Liver (tissue), 9 donors: ENCODE data around the gene CHCHD4. TPM values are rescaled to one million over a fixed set of nuclear protein-coding genes. Genes with fewer than 3 reads are reported as not detected.

ENCODE experiments used
- DNase-seq: peaks from one replicate; pipeline ENCODE4 v3.0.0-alpha.2; 2017; ENCODE audit warnings: low spot score
- H3K27ac ChIP-seq, 2 donors: one replicate each; pipeline ENCODE4 v1.7.0; 2013; ENCODE audit warnings: inconsistent platforms in 2 of 2, low read length in 2 of 2, control low read depth in 1 of 2, low read depth in 1 of 2, mild to moderate bottlenecking in 1 of 2
- H3K27me3 ChIP-seq, 4 donors: one replicate each; pipeline versions ENCODE4 v1.6.1 to v1.7.0; 2013; ENCODE audit warnings: low read length in 3 of 4, inconsistent platforms in 1 of 4, mild to moderate bottlenecking in 1 of 4, moderate library complexity in 1 of 4; ENCODE audit not compliant: control insufficient read depth in 4 of 4, insufficient read depth in 4 of 4
- H3K36me3 ChIP-seq, 4 donors: one replicate each; pipeline versions ENCODE4 v1.6.1 to v1.7.0; 2013; ENCODE audit warnings: low read length in 3 of 4, mild to moderate bottlenecking in 3 of 4, low read depth in 1 of 4, moderate library complexity in 1 of 4; ENCODE audit not compliant: control insufficient read depth in 4 of 4, insufficient read depth in 3 of 4
- H3K4me1 ChIP-seq, 4 donors: one replicate each; pipeline versions ENCODE4 v1.6.1 to v1.7.0; 2013; ENCODE audit warnings: low read length in 3 of 4, mild to moderate bottlenecking in 3 of 4, moderate library complexity in 1 of 4; ENCODE audit not compliant: control insufficient read depth in 4 of 4, insufficient read depth in 4 of 4
- H3K4me3 ChIP-seq, 3 donors: one replicate each; pipeline versions ENCODE4 v1.6.1 to v1.7.0; 2013; ENCODE audit warnings: low read length in 3 of 3, control low read depth in 1 of 3, low read depth in 1 of 3, mild to moderate bottlenecking in 1 of 3
- H3K9ac ChIP-seq, 2 donors: one replicate each; pipeline ENCODE4 v1.7.0; 2013; ENCODE audit warnings: low read length in 2 of 2, mild to moderate bottlenecking in 2 of 2, moderate library complexity in 2 of 2, control low read depth in 1 of 2, low read depth in 1 of 2
- H3K9me3 ChIP-seq, 4 donors: one replicate each; pipeline versions ENCODE4 v1.6.1 to v1.7.0; 2013; ENCODE audit warnings: low read length in 3 of 4; ENCODE audit not compliant: control insufficient read depth in 4 of 4
- ATF3 ChIP-seq: IDR thresholded peaks from 2 replicates; pipeline ENCODE4 v1.6.1; 2016; ENCODE audit warnings: antibody characterized with exemption
- CTCF ChIP-seq: fragments of 150-350 bp; IDR thresholded peaks from 2 replicates; pipeline ENCODE4 v1.5.1; 2017; ENCODE audit warnings: improper control_type of control experiment, low read depth, low read length; ENCODE audit not compliant: missing input control
- EGR1 ChIP-seq, 2 donors: IDR thresholded peaks; 2 replicates each; pipeline ENCODE4 v1.6.1; 2016 to 2018; ENCODE audit warnings: antibody characterized with exemption in 2 of 2, low read depth in 2 of 2
- FOXA1 ChIP-seq: IDR thresholded peaks from 2 replicates; pipeline ENCODE4 v1.6.1; 2016; ENCODE audit warnings: antibody characterized with exemption
- FOXA2 ChIP-seq: IDR thresholded peaks from 2 replicates; pipeline ENCODE4 v1.6.1; 2016; ENCODE audit warnings: antibody characterized with exemption
- GABPA ChIP-seq, 2 donors: IDR thresholded peaks in 1 of 2; conservative IDR thresholded peaks in 1 of 2; 2 replicates each; pipeline ENCODE4 v1.6.1; 2016; ENCODE audit warnings: antibody characterized with exemption in 2 of 2, mild to moderate bottlenecking in 1 of 2, moderate library complexity in 1 of 2
- HNF4A ChIP-seq, 2 donors: conservative IDR thresholded peaks; 2 replicates each; pipeline ENCODE4 v1.6.1; 2016; ENCODE audit warnings: antibody characterized with exemption in 2 of 2, mild to moderate bottlenecking in 2 of 2
- HNF4G ChIP-seq: IDR thresholded peaks from 2 replicates; pipeline ENCODE4 v1.6.1; 2016; ENCODE audit warnings: antibody characterized with exemption
- JUND ChIP-seq, 2 donors: IDR thresholded peaks; 2 replicates each; pipeline ENCODE4 v1.6.1; 2016; ENCODE audit warnings: antibody characterized with exemption in 2 of 2
- MAX ChIP-seq: IDR thresholded peaks from 2 replicates; pipeline ENCODE4 v1.6.1; 2016; ENCODE audit warnings: antibody characterized with exemption
- NR2F2 ChIP-seq: IDR thresholded peaks from 2 replicates; pipeline ENCODE4 v1.6.1; 2016; ENCODE audit warnings: antibody characterized with exemption
- RAD21 ChIP-seq, 2 donors: IDR thresholded peaks; 2 replicates each; pipeline ENCODE4 v1.6.1; 2016; ENCODE audit warnings: antibody characterized with exemption in 2 of 2, mild to moderate bottlenecking in 2 of 2
- REST ChIP-seq: IDR thresholded peaks from 2 replicates; pipeline ENCODE4 v1.6.1; 2016; ENCODE audit warnings: antibody characterized with exemption, mild to moderate bottlenecking
- RXRA ChIP-seq, 2 donors: IDR thresholded peaks; 2 replicates each; pipeline ENCODE4 v1.6.1; 2017 to 2018; ENCODE audit warnings: antibody characterized with exemption in 2 of 2, mild to moderate bottlenecking in 1 of 2
- SP1 ChIP-seq: IDR thresholded peaks from 2 replicates; pipeline ENCODE4 v1.6.1; 2018; ENCODE audit warnings: antibody characterized with exemption, mild to moderate bottlenecking
- TAF1 ChIP-seq: conservative IDR thresholded peaks from 2 replicates; pipeline ENCODE4 v1.6.1; 2016; ENCODE audit warnings: antibody characterized with exemption, mild to moderate bottlenecking
- YY1 ChIP-seq: IDR thresholded peaks from 2 replicates; pipeline ENCODE4 v1.6.1; 2016; ENCODE audit warnings: antibody characterized with exemption, mild to moderate bottlenecking
- ZBTB33 ChIP-seq: IDR thresholded peaks from 2 replicates; pipeline ENCODE4 v1.6.1; 2016; ENCODE audit warnings: antibody characterized with exemption
- WGBS: extraction: QIAGEN DNeasy Blood & Tissue Kit; methylation state at CpG from one replicate; pipeline ENCODE4 v1.1.7; 2013; 5-methylcytosine and 5-hydroxymethylcytosine counted together
- polyA plus RNA-seq, 2 donors: library from polyadenylated mRNA; stranded (reverse) in 1 of 2; unstranded in 1 of 2; fragments of 200-250 nt in 1 of 2; fragments of >200 nt in 1 of 2; fragmentation: Nextera tagmentation in 1 of 2; extraction: Ambion mirVana in 1 of 2; gene quantifications; one replicate each; pipeline versions ENCODE4 v1.2.1 to v1.2.3, GENCODE V29; 2013 to 2015
- total RNA-seq, 2 donors: library from RNA; depleted of rRNA; stranded (reverse); fragments of >200 nt; gene quantifications; one replicate each; pipeline ENCODE4 v1.2.3, GENCODE V29; 2014
- donor health status: healthy.
- donor health status: healthy.
- donor health status: healthy.
- donor health status: healthy.
- donor health status: healthy.

CHCHD4 gene
- total and polyA plus RNA-seq, 4 donors: 7.0 to 11.3 (median 9.5) TPM

- WGBS: 92% methylated on average over 5 of the region's 5 CpGs
- TF ChIP-seq YY1 (no peak), GABPA (IDR thresholded peaks at IDR 0.05 in 1 of 2, conservative IDR thresholded peaks at IDR 0.05 in 1 of 2) (no peak), RAD21 (IDR thresholded peaks at IDR 0.05) (no peak), HNF4A (conservative IDR thresholded peaks at IDR 0.05) (no peak), REST (no peak), FOXA2 (no peak), ATF3 (no peak)
- Histone ChIP-seq H3K36me3 (no peaks in the 10 kb centered on the region), H3K27ac (no peak overlapping the region), H3K27me3 (no peaks in the 10 kb centered on the region), H3K9me3 (peaks cover 0 to 3% (median 0%) of the 10 kb centered on the region in 4 donors), H3K4me1 (no peaks in the 10 kb centered on the region), H3K4me3 (no peak overlapping the region), H3K9ac (no peak overlapping the region)
- no peak for DNase-seq
These were observed 26.9 kb downstream of the CHCHD4 start for GRCh38 chr3:14097616-14098391.

- Histone ChIP-seq H3K9ac (no peak overlapping the region), H3K9me3 (peaks cover 0 to 3% (median 0%) of the 10 kb centered on the region in 4 donors), H3K4me1 (no peaks in the 10 kb centered on the region), H3K36me3 (no peaks in the 10 kb centered on the region), H3K27ac (no peak overlapping the region), H3K27me3 (peaks cover 0 to 2% (median 0%) of the 10 kb centered on the region in 4 donors), H3K4me3 (no peak overlapping the region)
- DNase-seq: no peak
- WGBS: 86% methylated on average over 3 of the region's 3 CpGs
- no peak for TF ChIP-seq YY1
- TF ChIP-seq REST: no peak
- no peak for TF ChIP-seq RXRA (IDR thresholded peaks at IDR 0.05)
- no peak for TF ChIP-seq EGR1 (IDR thresholded peaks at IDR 0.05; ENCODE audit: low read depth in 2 of 2)
- no peak for TF ChIP-seq HNF4A (conservative IDR thresholded peaks at IDR 0.05)
- no peak for TF ChIP-seq ATF3
- no peak for TF ChIP-seq RAD21 (IDR thresholded peaks at IDR 0.05)
- no peak for TF ChIP-seq FOXA1
- TF ChIP-seq JUND (IDR thresholded peaks at IDR 0.05): no peak
- no peak for TF ChIP-seq SP1
- TF ChIP-seq GABPA (IDR thresholded peaks at IDR 0.05 in 1 of 2, conservative IDR thresholded peaks at IDR 0.05 in 1 of 2): no peak
- TF ChIP-seq NR2F2: no peak
- TF ChIP-seq ZBTB33: no peak
- no peak for TF ChIP-seq HNF4G
- TF ChIP-seq MAX: no peak
- no peak for TF ChIP-seq FOXA2
- TF ChIP-seq TAF1: no peak
- no peak for TF ChIP-seq CTCF
These were observed 27.9 kb downstream of the CHCHD4 start for GRCh38 chr3:14096742-14097141.
